Cardiac fibroblast (primary cell): ENCODE results near the gene LINGO1.

Experiments used
- DNase-seq, 2 donors: peaks; one replicate each; pipeline versions ENCODE4 v3.0.0 to v3.0.0-alpha.2; 2010; ENCODE audit warnings: low read depth in 2 of 2
- H3K4me3 ChIP-seq, 2 donors: replicated peaks in 1 of 2; 1 replicate in 1 of 2; 2 replicates in 1 of 2; pipeline ENCODE4 v1.5.1; 2011; ENCODE audit warnings: low read depth in 2 of 2, low read length in 2 of 2, mild to moderate bottlenecking in 2 of 2, moderate library complexity in 1 of 2
- CTCF ChIP-seq: IDR thresholded peaks from one replicate; pipeline ENCODE4 v1.5.1; 2011; ENCODE audit warnings: low read depth, mild to moderate bottlenecking, low read length, inconsistent platforms

The LINGO1 gene

GRCh38 chr15:77569729-77570125 is 63.0 kb downstream of the LINGO1 start:
- no peak for TF ChIP-seq CTCF
- DNase-seq: peak in 1 of 2 donors; percentile 19
- H3K4me3 ChIP-seq: no peak overlapping the region

GRCh38 chr15:77568973-77569728 is 63.6 kb downstream of the LINGO1 start:
- DNase-seq: peak; percentile 50 to 51
- TF ChIP-seq CTCF: no peak
- H3K4me3 ChIP-seq: peak overlapping the region in 1 of 2 donors; percentile 40

- peak in 1 of 2 donors; percentile 20 for DNase-seq
Measured at GRCh38 chr15:77568014-77568972, 64.4 kb downstream of the LINGO1 start.

GRCh38 chr15:77567202-77567601 is 65.5 kb downstream of the LINGO1 start:
- no peak for DNase-seq
- H3K4me3 ChIP-seq: no peak overlapping the region
- no peak for TF ChIP-seq CTCF

More at GRCh38 chr15:77568014-77568972, 64.4 kb downstream of the LINGO1 start:
- no peak for TF ChIP-seq CTCF
- H3K4me3 ChIP-seq: no peak overlapping the region

GRCh38 chr15:77566092-77566491 is 66.6 kb downstream of the LINGO1 start:
- TF ChIP-seq CTCF: no peak
- H3K4me3 ChIP-seq: no peak overlapping the region
- DNase-seq: no peak

GRCh38 chr15:77565378-77565915 is 67.3 kb downstream of the LINGO1 start:
- TF ChIP-seq CTCF: no peak
- H3K4me3 ChIP-seq: no peak overlapping the region
- no peak for DNase-seq
